PC-9 (cell line): ENCODE measurements around the gene LAMTOR4.

ENCODE experiments used
- EZH2 ChIP-seq: fragments of 200-600 bp; sonication (generic); IDR thresholded peaks from 2 replicates; pipeline ENCODE4 v1.8.0; 2017; ENCODE audit warnings: antibody characterized with exemption, low read depth
- TF ChIP-seq, protein P1 (sequence below): fragments of 200-600 bp; sonication (generic); conservative IDR thresholded peaks from 2 replicates; pipeline ENCODE4 v1.6.1; 2017; ENCODE audit warnings: mixed run types, antibody characterized with exemption, mild to moderate bottlenecking, moderate library complexity

DNA sequence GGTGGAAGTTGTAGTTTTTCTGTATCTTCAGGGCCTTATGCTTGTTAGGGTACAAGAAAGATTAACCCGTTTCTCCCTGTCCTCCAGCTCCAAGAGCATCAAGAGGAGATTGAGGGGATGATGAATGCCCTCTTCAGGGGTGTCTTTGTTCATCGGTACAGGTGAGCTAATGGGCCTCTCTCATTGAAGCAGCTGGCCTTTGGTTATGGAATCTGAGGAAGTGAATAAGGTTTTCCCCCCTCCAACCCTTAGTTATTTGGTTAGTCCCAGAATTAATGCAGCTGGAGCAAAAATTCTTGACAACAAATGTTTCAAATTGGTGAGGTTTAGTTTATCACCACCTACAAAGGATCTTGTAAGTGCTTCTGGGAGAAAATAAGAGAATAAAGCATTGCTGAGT, 46.5 kb downstream of the LAMTOR4 start:
- TF ChIP-seq, protein P1, sequence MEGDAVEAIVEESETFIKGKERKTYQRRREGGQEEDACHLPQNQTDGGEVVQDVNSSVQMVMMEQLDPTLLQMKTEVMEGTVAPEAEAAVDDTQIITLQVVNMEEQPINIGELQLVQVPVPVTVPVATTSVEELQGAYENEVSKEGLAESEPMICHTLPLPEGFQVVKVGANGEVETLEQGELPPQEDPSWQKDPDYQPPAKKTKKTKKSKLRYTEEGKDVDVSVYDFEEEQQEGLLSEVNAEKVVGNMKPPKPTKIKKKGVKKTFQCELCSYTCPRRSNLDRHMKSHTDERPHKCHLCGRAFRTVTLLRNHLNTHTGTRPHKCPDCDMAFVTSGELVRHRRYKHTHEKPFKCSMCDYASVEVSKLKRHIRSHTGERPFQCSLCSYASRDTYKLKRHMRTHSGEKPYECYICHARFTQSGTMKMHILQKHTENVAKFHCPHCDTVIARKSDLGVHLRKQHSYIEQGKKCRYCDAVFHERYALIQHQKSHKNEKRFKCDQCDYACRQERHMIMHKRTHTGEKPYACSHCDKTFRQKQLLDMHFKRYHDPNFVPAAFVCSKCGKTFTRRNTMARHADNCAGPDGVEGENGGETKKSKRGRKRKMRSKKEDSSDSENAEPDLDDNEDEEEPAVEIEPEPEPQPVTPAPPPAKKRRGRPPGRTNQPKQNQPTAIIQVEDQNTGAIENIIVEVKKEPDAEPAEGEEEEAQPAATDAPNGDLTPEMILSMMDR, result no peak
- TF ChIP-seq EZH2, result no peak
